Omental fat pad (tissue), 4 donors: ENCODE measurements around the gene CRIM1. TPM values are rescaled to one million over a fixed set of nuclear protein-coding genes. Genes with fewer than 3 reads are reported as not detected.

Experiments
- ATAC-seq: fragments of 150-250 bp; one replicate; pipeline ENCODE4 v1.9.1; 2016; ENCODE audit warnings: mild to moderate bottlenecking, moderate library complexity; ENCODE audit not compliant: low FRiP score
- DNase-seq: peaks from one replicate; pipeline ENCODE4 v3.0.0-alpha.2; 2019; ENCODE audit warnings: low spot score
- CTCF ChIP-seq, 3 donors: fragments of 450-650 bp; IDR thresholded peaks; one replicate each; pipeline ENCODE4 v1.5.1; 2016 to 2017; ENCODE audit warnings: antibody characterized with exemption in 3 of 3, mild to moderate bottlenecking in 3 of 3, moderate library complexity in 2 of 3
- total RNA-seq, 4 donors: library from RNA; depleted of rRNA; stranded (reverse); fragments of >200 nt; gene quantifications; one replicate each; pipeline ENCODE4 v1.1.0, GENCODE V29; 2016

Gene CRIM1
- total RNA-seq, 4 donors from 2014 or later = 229 to 252 (median 233) TPM

- no peak for DNase-seq
- no peak for ATAC-seq
- TF ChIP-seq CTCF (IDR thresholded peaks at IDR 0.05) = no peak
Measured at GRCh38 chr2:36500072-36500471, 144.5 kb downstream of the CRIM1 start.

- ATAC-seq (no peak), DNase-seq (no peak)
- no peak for TF ChIP-seq CTCF (IDR thresholded peaks at IDR 0.05)
Measured at GRCh38 chr2:36502081-36502480, 146.5 kb downstream of the CRIM1 start.

GRCh38 chr2:36507408-36507812 is 151.8 kb downstream of the CRIM1 start:
- DNase-seq (no peak), ATAC-seq (peak; percentile 93)
- no peak for TF ChIP-seq CTCF (IDR thresholded peaks at IDR 0.05)

- ATAC-seq = no peak
- no peak for DNase-seq
- TF ChIP-seq CTCF (IDR thresholded peaks at IDR 0.05) = no peak
Measured at GRCh38 chr2:36509075-36509474, 153.5 kb downstream of the CRIM1 start.

- no peak for ATAC-seq
- no peak for TF ChIP-seq CTCF (IDR thresholded peaks at IDR 0.05)
- DNase-seq = no peak
Measured at GRCh38 chr2:36511858-36512603, 156.5 kb downstream of the CRIM1 start.

- DNase-seq = no peak
- no peak for ATAC-seq
- TF ChIP-seq CTCF (IDR thresholded peaks at IDR 0.05) = no peak
Measured at GRCh38 chr2:36512705-36513104, 157.1 kb downstream of the CRIM1 start.

GRCh38 chr2:36513661-36514060 is 158.1 kb downstream of the CRIM1 start:
- ATAC-seq (no peak), DNase-seq (no peak)
- TF ChIP-seq CTCF (IDR thresholded peaks at IDR 0.05) = no peak
